Suprapubic skin (tissue), 3 donors: ENCODE data around the gene SESN1.

Source experiments
- CTCF ChIP-seq, 2 donors: fragments of 200-600 bp in 1 of 2; fragments of 450-650 bp in 1 of 2; sonication (generic) in 1 of 2; IDR thresholded peaks; one replicate each; pipeline ENCODE4 v1.5.1; 2016 to 2019; ENCODE audit warnings: antibody characterized with exemption in 2 of 2, mild to moderate bottlenecking in 1 of 2, moderate library complexity in 1 of 2
- POLR2A ChIP-seq, 2 donors: fragments of 450-650 bp; IDR thresholded peaks; one replicate each; pipeline ENCODE4 v1.6.1; 2017; ENCODE audit warnings: antibody characterized with exemption in 2 of 2, mild to moderate bottlenecking in 2 of 2, moderate library complexity in 2 of 2

GRCh38 chr6:109019911-109020310, 74.7 kb downstream of the SESN1 start:
- TF ChIP-seq CTCF (IDR thresholded peaks at IDR 0.05) (no peak), POLR2A (IDR thresholded peaks at IDR 0.05) (no peak)
